Trophoblast cell (in vitro differentiated cells and primary cell): ENCODE data around the gene TPCN1.

ENCODE experiments used
- DNase-seq, 2 donors: peaks; one replicate each; pipeline ENCODE4 v3.0.0-alpha.2; 2016
- H2AFZ ChIP-seq: 2 replicates; pipeline ENCODE4 v1.6.1; 2013; ENCODE audit warnings: low read length, moderate library complexity, mild to moderate bottlenecking; ENCODE audit not compliant: insufficient read depth, poor library complexity
- H2AK5ac ChIP-seq: 2 replicates; pipeline ENCODE4 v1.6.1; 2013; ENCODE audit warnings: mild to moderate bottlenecking, low read length
- H2BK120ac ChIP-seq: 2 replicates; pipeline ENCODE4 v1.6.1; 2013; ENCODE audit warnings: low read length, mild to moderate bottlenecking, moderate library complexity; ENCODE audit not compliant: insufficient read depth, poor library complexity
- H2BK12ac ChIP-seq: 2 replicates; pipeline ENCODE4 v1.6.1; 2013; ENCODE audit warnings: mild to moderate bottlenecking, low read length, moderate library complexity
- H2BK5ac ChIP-seq: 2 replicates; pipeline ENCODE4 v1.6.1; 2013; ENCODE audit warnings: low read length, low read depth, moderate library complexity, mild to moderate bottlenecking; ENCODE audit not compliant: poor library complexity
- H3K14ac ChIP-seq: 2 replicates; pipeline ENCODE4 v1.6.1; 2013; ENCODE audit warnings: mild to moderate bottlenecking, low read length
- H3K18ac ChIP-seq: 2 replicates; pipeline ENCODE4 v1.6.1; 2013; ENCODE audit warnings: mild to moderate bottlenecking, low read length
- H3K23ac ChIP-seq: 2 replicates; pipeline ENCODE4 v1.6.1; 2013; ENCODE audit warnings: low read length
- H3K27ac ChIP-seq: 2 replicates; pipeline ENCODE4 v1.5.1; 2013; ENCODE audit warnings: low read depth, mild to moderate bottlenecking, inconsistent platforms, low read length, moderate library complexity
- H3K27me3 ChIP-seq: 2 replicates; pipeline ENCODE4 v1.6.1; 2013; ENCODE audit warnings: inconsistent platforms, mild to moderate bottlenecking, low read length, moderate library complexity; ENCODE audit not compliant: insufficient read depth
- H3K36me3 ChIP-seq, 2 experiments: 1 replicate in 1 of 2; 2 replicates in 1 of 2; pipeline ENCODE4 v1.6.1; 2013; ENCODE audit warnings: low read length in 2 of 2, mild to moderate bottlenecking in 2 of 2, moderate library complexity in 1 of 2; ENCODE audit not compliant: insufficient read depth in 2 of 2, control insufficient read depth in 1 of 2
- H3K4ac ChIP-seq: 2 replicates; pipeline ENCODE4 v1.6.1; 2013; ENCODE audit warnings: low read depth, mild to moderate bottlenecking, low read length, moderate library complexity
- H3K4me1 ChIP-seq, 2 experiments: 1 replicate in 1 of 2; 2 replicates in 1 of 2; pipeline ENCODE4 v1.6.1; 2013; ENCODE audit warnings: low read length in 2 of 2, mild to moderate bottlenecking in 2 of 2, moderate library complexity in 1 of 2; ENCODE audit not compliant: insufficient read depth in 2 of 2, control insufficient read depth in 1 of 2
- H3K4me2 ChIP-seq: 2 replicates; pipeline ENCODE4 v1.6.1; 2013; ENCODE audit warnings: inconsistent platforms, mild to moderate bottlenecking, low read length, moderate library complexity
- H3K4me3 ChIP-seq: 2 replicates; pipeline ENCODE4 v1.5.1; 2013; ENCODE audit warnings: mild to moderate bottlenecking, low read depth, low read length, inconsistent platforms
- H3K79me1 ChIP-seq: one replicate; pipeline ENCODE4 v1.6.1; 2013; ENCODE audit warnings: low read length
- H3K79me2 ChIP-seq: 2 replicates; pipeline ENCODE4 v1.6.1; 2013; ENCODE audit warnings: low read length, mild to moderate bottlenecking; ENCODE audit not compliant: control insufficient read depth, insufficient read depth, poor library complexity
- H3K9ac ChIP-seq: 2 replicates; pipeline ENCODE4 v1.6.1; 2013; ENCODE audit warnings: mild to moderate bottlenecking, low read length
- H3K9me3 ChIP-seq: 2 replicates; pipeline ENCODE4 v1.6.1; 2013; ENCODE audit warnings: low read depth, mild to moderate bottlenecking, control low read depth, inconsistent platforms, low read length; ENCODE audit not compliant: insufficient read depth
- H4K12ac ChIP-seq: 2 replicates; pipeline ENCODE4 v1.6.1; 2013; ENCODE audit warnings: low read depth, mild to moderate bottlenecking, low read length, moderate library complexity
- H4K8ac ChIP-seq: 2 replicates; pipeline ENCODE4 v1.6.1; 2013; ENCODE audit warnings: low read depth, mild to moderate bottlenecking, low read length, moderate library complexity
- H4K91ac ChIP-seq: one replicate; pipeline ENCODE4 v1.6.1; 2013; ENCODE audit warnings: low read depth, mild to moderate bottlenecking, low read length, moderate library complexity
- WGBS: extraction: QIAGEN DNeasy Blood & Tissue Kit; methylation state at CpG from one replicate; pipeline ENCODE4 v1.1.7; 2013; ENCODE audit warnings: missing lambda C conversion rate; ENCODE audit not compliant: insufficient read length, insufficient coverage; ENCODE audit errors: extremely low coverage; 5-methylcytosine and 5-hydroxymethylcytosine counted together

Gene TPCN1

DNA sequence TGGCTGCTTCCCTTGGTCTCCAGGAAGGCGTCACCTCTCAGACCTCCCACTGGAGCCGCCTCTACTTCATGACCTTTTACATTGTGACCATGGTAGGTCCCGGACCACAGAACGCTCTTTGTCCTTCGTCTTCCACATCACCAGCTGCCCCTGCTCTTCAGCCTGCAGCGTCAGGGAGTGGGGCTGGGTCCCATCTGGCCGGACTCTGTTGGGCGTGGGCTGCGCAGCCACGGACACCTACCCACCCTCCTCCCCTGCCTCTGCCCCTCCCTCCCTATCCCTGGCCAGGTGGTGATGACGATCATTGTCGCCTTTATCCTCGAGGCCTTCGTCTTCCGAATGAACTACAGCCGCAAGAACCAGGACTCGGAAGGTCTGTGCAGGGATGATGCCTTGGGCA lies 70.3 kb downstream of the TPCN1 start:
- no peak overlapping the region for H3K4me3 ChIP-seq
- H2BK12ac ChIP-seq = no peak overlapping the region
- no peak overlapping the region for H3K14ac ChIP-seq
- peaks cover 0 to 2% of the 10 kb centered on the region in 2 experiments for H3K4me1 ChIP-seq
- no peaks in the 10 kb centered on the region for H3K79me1 ChIP-seq
- no peak overlapping the region for H2BK5ac ChIP-seq
- DNase-seq = no peak
- H3K27me3 ChIP-seq = no peaks in the 10 kb centered on the region
- H2AK5ac ChIP-seq = no peak overlapping the region
- H2AFZ ChIP-seq = no peak overlapping the region
- H3K4ac ChIP-seq = no peak overlapping the region
- no peaks in the 10 kb centered on the region for H3K9me3 ChIP-seq
- H4K91ac ChIP-seq = no peak overlapping the region
- peaks cover 16 to 43% of the 10 kb centered on the region in 2 experiments for H3K36me3 ChIP-seq
- no peak overlapping the region for H3K27ac ChIP-seq
- no peak overlapping the region for H2BK120ac ChIP-seq
- H3K23ac ChIP-seq = no peak overlapping the region
- no peak overlapping the region for H3K18ac ChIP-seq
- no peak overlapping the region for H4K12ac ChIP-seq
- H3K9ac ChIP-seq = no peak overlapping the region
- H3K4me2 ChIP-seq = no peak overlapping the region
- H3K79me2 ChIP-seq = no peaks in the 10 kb centered on the region
- H4K8ac ChIP-seq = no peak overlapping the region
- WGBS = no CpG with 5 or more reads among the region's 17 CpGs

DNA sequence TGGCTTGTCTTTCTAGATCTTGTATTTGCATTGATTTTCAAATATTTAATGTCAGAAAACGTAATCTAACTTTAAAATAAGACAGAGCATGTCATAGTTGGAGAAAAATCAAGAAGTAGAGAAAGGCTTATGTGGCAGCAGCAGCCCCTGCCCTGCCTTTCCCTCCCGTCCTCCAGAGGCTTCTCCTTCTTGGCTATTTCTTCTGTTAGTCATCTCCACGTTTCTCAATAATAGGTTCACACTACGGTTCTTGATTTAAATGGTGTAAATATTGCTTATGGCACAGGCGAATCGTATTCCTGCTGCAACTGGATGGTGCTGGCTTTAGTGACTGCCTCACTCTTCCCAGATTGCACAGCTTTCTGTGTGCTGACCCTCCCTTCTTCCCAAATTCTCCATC lies 70.8 kb downstream of the TPCN1 start:
- peaks cover 17 to 40% of the 10 kb centered on the region in 2 experiments for H3K36me3 ChIP-seq
- no peak overlapping the region for H2BK120ac ChIP-seq
- no peak overlapping the region for H2AFZ ChIP-seq
- no peaks in the 10 kb centered on the region for H3K9me3 ChIP-seq
- H4K91ac ChIP-seq = no peak overlapping the region
- DNase-seq = no peak
- no peaks in the 10 kb centered on the region for H3K79me2 ChIP-seq
- H3K27ac ChIP-seq = no peak overlapping the region
- no peak overlapping the region for H3K9ac ChIP-seq
- no peak overlapping the region for H3K14ac ChIP-seq
- no peak overlapping the region for H3K23ac ChIP-seq
- H3K18ac ChIP-seq = no peak overlapping the region
- no peaks in the 10 kb centered on the region for H3K4me1 ChIP-seq
- H4K8ac ChIP-seq = no peak overlapping the region
- no peak overlapping the region for H3K4me2 ChIP-seq
- H3K4ac ChIP-seq = no peak overlapping the region
- H2AK5ac ChIP-seq = no peak overlapping the region
- H2BK5ac ChIP-seq = no peak overlapping the region
- no CpG with 5 or more reads among the region's 6 CpGs for WGBS
- H4K12ac ChIP-seq = no peak overlapping the region
- no peak overlapping the region for H3K4me3 ChIP-seq
- no peak overlapping the region for H2BK12ac ChIP-seq
- H3K27me3 ChIP-seq = no peaks in the 10 kb centered on the region
- H3K79me1 ChIP-seq = no peaks in the 10 kb centered on the region

DNA sequence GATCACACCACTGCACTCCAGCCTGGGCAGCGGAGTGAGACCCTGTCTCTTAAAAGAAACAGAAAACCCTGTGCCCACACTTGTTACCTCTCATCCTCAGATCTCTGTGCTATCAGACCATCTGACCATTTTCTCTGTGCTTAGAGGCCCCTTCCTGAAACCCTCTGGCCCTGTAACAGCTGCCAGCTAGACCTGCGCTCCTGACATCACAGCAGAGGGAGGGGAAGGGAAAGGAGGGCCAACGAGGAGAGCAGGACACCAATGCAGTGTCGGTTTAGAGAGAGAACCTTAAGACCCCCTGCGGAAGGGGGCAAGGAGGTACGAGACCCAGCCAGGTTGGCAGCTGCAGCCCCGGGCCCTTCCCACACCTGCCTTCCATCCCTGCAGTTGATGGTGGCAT lies 71.3 kb downstream of the TPCN1 start:
- H3K4ac ChIP-seq = no peak overlapping the region
- H3K14ac ChIP-seq = no peak overlapping the region
- no peak overlapping the region for H2AK5ac ChIP-seq
- no peak overlapping the region for H3K4me3 ChIP-seq
- no peak overlapping the region for H2BK120ac ChIP-seq
- H3K27ac ChIP-seq = no peak overlapping the region
- H3K9me3 ChIP-seq = no peaks in the 10 kb centered on the region
- H3K27me3 ChIP-seq = no peaks in the 10 kb centered on the region
- no peak overlapping the region for H4K91ac ChIP-seq
- H4K12ac ChIP-seq = no peak overlapping the region
- no peak overlapping the region for H4K8ac ChIP-seq
- H3K79me2 ChIP-seq = no peaks in the 10 kb centered on the region
- H3K9ac ChIP-seq = no peak overlapping the region
- H2BK5ac ChIP-seq = no peak overlapping the region
- H3K36me3 ChIP-seq = peaks cover 20 to 36% of the 10 kb centered on the region in 2 experiments
- H2AFZ ChIP-seq = no peak overlapping the region
- no peak overlapping the region for H3K18ac ChIP-seq
- DNase-seq = no peak
- H3K23ac ChIP-seq = no peak overlapping the region
- no peaks in the 10 kb centered on the region for H3K79me1 ChIP-seq
- WGBS = no CpG with 5 or more reads among the region's 7 CpGs
- no peak overlapping the region for H3K4me2 ChIP-seq
- no peaks in the 10 kb centered on the region for H3K4me1 ChIP-seq
- no peak overlapping the region for H2BK12ac ChIP-seq

DNA sequence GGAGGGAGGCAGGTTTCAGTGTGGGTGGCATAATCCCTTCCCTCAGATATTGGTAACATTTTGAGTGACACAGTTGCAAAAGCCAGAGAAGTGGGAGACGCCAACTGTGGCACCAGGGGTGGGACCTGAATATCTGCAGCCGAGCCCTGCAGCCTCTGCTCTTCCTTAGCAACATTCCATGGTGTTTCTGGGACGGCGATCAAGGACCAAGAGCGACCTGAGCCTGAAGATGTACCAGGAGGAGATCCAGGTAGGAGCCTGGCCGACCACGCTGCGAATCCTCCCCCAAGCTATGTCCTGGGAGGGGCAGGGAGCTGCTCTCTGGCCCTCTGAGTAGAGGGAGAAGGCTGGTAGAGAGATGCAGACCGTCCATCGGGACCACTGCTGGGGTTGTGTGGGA lies 71.8 kb downstream of the TPCN1 start:
- Histone ChIP-seq H3K36me3 (peaks cover 24 to 34% of the 10 kb centered on the region in 2 experiments), H3K27me3 (no peaks in the 10 kb centered on the region), H3K14ac (no peak overlapping the region), H3K4ac (no peak overlapping the region), H3K18ac (no peak overlapping the region), H3K4me3 (no peak overlapping the region), H3K9ac (no peak overlapping the region), H2AFZ (no peak overlapping the region), H4K12ac (no peak overlapping the region), H3K79me2 (no peaks in the 10 kb centered on the region), H4K91ac (no peak overlapping the region), H3K9me3 (no peaks in the 10 kb centered on the region), H2BK12ac (no peak overlapping the region), H2AK5ac (no peak overlapping the region), H2BK120ac (no peak overlapping the region), H3K79me1 (no peaks in the 10 kb centered on the region), H3K4me2 (no peak overlapping the region), H2BK5ac (no peak overlapping the region), H3K23ac (no peak overlapping the region), H4K8ac (no peak overlapping the region), H3K27ac (no peak overlapping the region), H3K4me1 (no peaks in the 10 kb centered on the region)
- no CpG with 5 or more reads among the region's 10 CpGs for WGBS
- no peak for DNase-seq
